Endometrial microvascular endothelial cells (primary cell): ENCODE data around the gene NAGA. TPM values are rescaled to one million over a fixed set of nuclear protein-coding genes. Genes with fewer than 3 reads are reported as not detected.

Experiments
- total RNA-seq: library from RNA; depleted of rRNA; stranded (reverse); fragments of >200 nt; gene quantifications from one replicate; pipeline ENCODE4 v1.2.3, GENCODE V29; 2015; ENCODE audit errors: inconsistent ontology term

Gene NAGA
- total RNA-seq, 1 donor from 2014 or later: 79.9 TPM

Other genes starting within 250 kb of the NAGA start
- 31.7 TPM for gene SREBF2, start 237.7 kb downstream of the NAGA start, total RNA-seq
- not detected for gene SHISA8, start 155.7 kb downstream of the NAGA start, total RNA-seq
- gene TNFRSF13C, start 144.0 kb downstream of the NAGA start, total RNA-seq: not detected
- gene CENPM, start 123.7 kb downstream of the NAGA start, total RNA-seq: 42.8 TPM
- not detected for gene SEPTIN3, start 101.4 kb downstream of the NAGA start, total RNA-seq
- gene WBP2NL, start 72.0 kb downstream of the NAGA start, total RNA-seq: not detected
- gene PHETA2, start 3.4 kb upstream of the NAGA start, total RNA-seq: 26.9 TPM
- 0.56 TPM for gene SMDT1, start 8.9 kb upstream of the NAGA start, total RNA-seq
- gene NDUFA6, start 20.0 kb upstream of the NAGA start, total RNA-seq: 102 TPM
- not detected for gene CYP2D6, start 60.0 kb upstream of the NAGA start, total RNA-seq
- gene TCF20, start 199.8 kb upstream of the NAGA start, total RNA-seq: 19.4 TPM